Fibroblast of skin of left biceps (primary cell): ENCODE results near the gene ITSN2.

Experiments
- DNase-seq, 2 experiments: peaks; one replicate each; pipeline ENCODE4 v3.0.0-alpha.2; 2013; ENCODE audit warnings: low read depth in 2 of 2

The ITSN2 gene

DNA sequence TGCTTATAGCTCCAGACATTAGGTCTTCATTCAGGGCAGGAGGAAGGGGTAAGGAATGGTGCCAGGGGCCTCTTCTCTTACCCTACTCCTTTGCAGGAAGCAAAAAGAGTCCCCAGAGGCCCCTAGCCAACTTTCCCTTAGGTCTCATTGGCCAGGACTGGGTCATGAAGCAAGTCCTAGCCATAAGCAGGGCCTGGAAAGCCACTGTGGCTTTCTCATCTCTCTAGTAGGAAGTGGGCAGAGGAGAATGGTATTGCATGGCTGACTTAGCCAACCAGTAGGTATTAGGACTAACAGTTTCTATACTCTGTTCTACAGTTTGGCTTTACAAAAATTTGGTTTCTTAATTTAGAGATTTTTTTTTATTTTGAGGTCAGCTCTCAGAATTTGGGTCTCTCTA is 180.7 kb downstream of the ITSN2 start:
- DNase-seq: no peak

DNA sequence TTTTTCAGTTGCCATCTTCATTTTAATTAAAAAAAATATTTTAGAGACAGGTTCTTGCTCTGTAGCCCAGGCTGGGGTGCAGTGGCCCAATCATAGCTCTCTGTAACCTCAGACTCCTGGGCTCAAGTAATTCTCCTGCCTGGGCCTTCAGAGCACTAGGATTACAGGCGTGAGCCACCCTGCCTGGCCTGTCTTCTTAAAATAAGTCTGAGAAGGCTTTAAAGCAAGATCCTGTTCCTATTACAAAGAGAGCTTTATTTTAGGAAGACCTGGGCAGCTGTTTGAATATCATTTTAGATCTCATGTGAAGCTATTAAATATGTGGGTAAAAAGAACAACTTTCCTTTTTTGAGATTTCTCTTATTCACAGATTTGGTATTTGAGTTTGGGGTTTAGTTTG is 184.0 kb downstream of the ITSN2 start:
- DNase-seq: no peak

DNA sequence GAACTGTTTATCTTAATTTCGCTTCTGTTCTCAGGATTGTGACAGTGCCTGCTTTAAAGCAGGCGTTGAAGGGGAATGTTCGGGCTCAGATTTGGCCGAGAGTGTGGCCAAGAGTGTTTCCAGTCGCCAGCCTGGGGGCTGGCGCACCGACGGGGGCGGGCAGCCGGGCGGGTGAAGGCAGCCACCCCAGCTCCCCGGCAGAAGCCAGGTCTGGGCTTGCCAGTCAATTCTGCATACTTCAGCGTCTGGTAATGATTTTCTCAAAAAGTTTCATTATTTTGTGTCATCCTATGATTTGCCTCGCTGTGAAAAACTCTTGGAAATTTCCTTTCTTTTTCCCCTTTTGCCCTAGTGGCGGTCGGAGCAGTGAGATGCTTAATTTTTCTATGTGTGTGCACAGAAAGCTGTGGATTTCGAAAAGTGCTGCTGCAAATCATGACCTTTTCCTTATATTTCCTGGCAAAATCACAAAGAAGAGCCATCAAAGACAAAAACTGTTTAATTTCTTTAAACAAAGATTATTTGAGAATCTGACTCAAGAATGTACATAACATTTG is 184.6 kb downstream of the ITSN2 start:
- DNase-seq: no peak

DNA sequence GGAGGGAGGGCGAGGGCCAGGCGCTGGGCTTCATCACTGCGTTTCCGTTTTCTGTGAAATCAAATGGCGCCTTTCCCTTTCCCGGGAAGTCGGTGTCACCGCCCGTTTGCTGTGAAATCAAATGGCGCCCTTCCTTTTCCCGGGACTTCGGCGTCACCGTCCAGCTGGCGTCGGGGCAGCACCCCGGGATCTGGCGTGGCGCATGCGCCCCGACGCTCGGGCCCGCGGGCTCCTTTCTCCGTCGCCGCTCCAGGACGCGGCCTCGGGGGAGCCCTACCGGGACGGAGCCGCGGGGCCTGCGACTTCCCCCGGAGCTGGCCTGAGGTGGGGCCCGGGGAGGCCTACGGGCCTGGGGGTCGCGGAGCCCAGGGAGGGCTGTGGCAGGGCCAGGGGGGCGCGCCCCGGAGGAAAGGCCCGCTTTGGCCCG is 185.5 kb downstream of the ITSN2 start, which contains the start of gene FAM228A:
Gene FAM228A, plus strand, starts transcription at position 203 of the 427 bp plus-strand sequence. CDS start 428 bp downstream, outside the sequence.
- no peak for DNase-seq

DNA sequence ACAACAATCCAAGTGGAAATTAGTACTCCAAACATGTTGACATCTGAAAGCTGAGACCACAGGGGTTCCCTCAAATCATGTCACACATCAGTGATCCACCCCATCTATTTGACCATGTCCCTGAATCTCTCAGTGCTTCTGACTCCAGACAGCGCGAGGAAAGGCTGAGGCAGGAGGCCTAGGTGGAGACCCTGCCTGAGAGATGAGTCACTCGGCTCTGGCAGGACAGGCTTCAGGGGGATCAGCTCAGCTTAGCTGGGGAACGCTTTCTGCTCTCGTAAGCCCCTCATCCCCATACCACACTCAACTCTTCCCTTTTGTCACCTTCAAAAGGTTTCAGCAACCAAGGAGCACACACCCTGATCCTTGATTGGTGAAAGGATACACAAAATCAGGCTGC is 191.3 kb downstream of the ITSN2 start:
- DNase-seq: no peak

DNA sequence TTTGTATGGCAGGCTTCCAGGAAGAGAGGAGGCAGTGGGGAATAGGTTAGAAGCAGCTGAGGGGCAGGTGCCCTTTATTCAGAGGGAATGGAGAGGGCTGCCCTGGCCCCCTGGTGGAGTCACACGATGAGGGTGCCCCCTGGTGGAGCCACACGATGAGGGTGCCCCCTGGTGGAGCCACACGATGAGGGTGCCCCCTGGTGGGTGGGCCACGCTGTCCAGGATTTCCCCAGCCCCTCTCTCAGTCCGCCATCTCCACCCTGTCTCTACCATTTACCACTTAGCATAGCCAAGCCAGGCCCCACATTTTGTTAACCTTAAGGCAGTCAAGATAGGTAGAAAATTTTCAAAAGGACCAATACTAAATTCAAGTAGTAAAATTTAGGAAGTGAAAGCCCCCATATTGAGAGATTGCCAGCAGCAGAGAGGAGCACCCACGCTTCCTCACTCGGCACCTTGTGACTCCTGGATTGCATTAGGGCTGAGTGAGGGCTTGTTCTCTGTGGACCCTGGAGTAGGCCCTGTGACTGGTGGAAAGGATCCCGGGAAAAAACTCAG is 195.8 kb downstream of the ITSN2 start:
- DNase-seq: no peak

DNA sequence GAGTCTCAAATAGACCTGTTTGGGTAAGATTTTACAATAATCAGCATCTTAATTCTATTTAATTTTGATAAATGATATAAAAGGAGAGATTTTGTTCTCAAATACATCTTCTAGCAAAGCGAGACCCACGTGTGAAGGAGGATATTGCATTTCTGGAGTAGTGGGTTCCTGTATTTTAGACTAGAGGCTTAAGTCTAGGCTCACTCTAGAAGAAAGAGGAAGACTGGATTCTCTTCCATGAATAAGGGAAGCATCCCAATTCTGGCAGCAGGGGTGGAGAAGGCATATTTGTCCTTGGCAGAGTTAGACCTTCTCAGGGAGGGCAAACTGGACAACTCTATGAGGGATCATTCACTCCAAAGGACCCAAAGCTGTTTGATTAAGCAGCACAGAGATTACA is 196.7 kb downstream of the ITSN2 start:
- DNase-seq: no peak

DNA sequence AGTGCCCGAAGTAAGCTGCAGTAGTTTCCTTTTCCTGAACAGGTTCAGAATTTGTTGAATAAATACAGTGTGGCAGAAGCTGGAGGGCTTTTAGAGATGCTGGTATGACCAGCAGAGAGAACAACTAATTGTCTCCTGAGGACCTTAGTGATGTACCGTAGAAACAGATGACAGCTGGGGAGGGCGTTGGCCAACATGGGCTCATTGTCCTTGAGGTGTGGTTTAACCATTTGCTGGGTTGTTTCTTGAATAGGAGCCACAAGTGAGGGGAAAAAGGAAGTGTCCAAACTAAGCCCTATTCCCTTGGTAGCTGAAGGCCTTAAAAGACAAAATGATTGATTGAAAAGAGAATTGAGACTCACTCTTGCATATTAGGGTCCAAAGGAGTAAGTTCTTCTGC is 197.2 kb downstream of the ITSN2 start:
- DNase-seq: no peak

DNA sequence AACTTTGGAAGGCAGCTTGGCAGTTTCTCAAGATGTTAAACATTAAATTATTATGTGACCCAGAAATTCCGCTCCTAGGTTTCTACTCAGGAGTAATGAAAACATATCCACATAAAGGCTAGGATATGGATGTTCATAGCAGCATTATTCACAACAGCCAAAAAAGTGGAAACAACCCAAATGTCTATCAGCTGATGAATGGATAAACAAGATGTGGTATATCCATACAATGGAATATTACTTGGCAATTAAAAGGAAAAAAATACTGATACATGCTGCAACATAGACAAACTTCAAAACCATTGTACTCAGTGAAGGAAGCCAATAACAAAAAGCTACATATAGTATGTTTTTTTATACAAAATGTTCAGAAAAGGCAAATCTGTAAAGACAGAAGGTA is 197.8 kb downstream of the ITSN2 start:
- no peak for DNase-seq

DNA sequence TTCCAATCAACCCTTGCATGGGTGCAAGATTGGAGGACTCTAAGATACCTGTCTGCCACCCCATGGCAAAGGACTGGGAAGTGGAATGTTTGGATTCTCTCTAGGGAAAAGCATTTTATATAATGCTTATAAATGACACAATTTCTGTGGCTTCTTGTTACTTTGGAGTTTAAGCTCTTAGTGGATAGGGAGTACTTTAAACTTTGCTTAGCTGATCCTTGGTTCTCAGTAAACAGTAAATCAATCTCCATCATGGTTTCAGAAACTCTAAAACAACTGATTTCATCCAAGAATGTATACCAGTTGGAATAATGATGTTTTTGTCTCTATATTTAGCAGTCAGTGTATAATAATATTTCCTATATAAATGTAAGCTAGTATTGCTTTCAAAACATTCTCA is 199.6 kb downstream of the ITSN2 start:
- no peak for DNase-seq

DNA sequence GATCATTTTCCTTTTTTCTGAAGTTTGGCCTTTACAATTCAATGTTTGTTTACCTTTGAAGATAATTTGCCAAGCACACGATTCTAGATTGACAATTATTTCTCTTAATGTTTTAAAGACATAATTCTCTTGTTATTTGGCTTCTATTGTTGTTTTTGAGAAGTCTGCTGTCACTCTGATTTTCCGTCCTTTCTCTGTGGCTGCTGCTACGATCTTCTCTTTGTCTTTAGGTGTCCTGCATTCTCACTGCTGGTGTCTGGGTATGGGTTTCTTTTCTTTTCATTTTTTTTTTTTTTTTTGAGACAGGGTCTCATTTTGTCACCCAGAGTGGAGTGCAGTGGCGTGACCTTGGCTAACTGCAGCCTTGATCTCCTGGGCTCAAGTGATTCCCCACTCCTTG is 200.6 kb downstream of the ITSN2 start:
- no peak for DNase-seq

DNA sequence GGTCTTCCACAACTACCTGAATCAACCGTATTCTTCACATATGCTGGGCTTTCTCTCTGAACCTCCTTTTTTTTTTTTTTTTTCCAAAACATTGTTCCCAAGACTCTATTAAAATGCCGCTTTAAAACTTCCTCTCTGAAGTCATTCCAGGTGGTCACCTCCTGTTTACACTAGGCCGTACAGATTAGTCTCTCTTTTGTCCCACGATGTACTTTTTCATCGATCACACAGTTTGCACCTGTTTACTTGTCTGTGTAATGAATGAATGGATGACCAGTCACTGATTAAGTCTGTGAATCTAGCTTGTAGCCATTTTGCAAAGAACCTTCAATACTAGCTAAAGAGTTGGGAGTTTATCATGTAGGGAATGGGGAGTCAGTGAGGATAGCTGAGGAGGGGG is 202.2 kb downstream of the ITSN2 start:
- DNase-seq: no peak

DNA sequence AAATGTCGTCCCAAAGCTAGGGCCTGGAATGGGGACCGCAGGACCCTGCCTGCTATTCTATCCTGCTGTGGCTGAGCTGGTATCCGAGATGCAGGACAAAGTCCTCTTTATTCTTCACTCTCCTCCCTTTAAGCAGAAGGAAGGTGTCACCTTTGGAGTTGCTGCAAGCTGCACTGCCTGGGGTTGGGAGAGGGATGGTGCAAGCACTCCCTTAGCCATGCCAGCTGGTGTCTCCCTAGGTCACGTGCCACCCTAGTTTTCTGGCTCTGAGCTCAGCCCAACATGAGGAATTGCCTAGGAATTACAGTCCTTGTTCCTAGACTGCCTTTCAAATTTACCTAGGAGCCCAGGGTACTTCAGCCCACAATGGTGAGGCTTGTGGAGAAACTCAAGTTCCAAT is 206.9 kb downstream of the ITSN2 start:
- no peak for DNase-seq
